ENCODE results near the gene TMEM53. TPM values are rescaled to one million over a fixed set of nuclear protein-coding genes. Genes with fewer than 3 reads are reported as not detected.

The TMEM53 gene
- total and polyA plus RNA-seq, 2 donors (not counting 1 experiment from before 2014, with no cell fraction given), result 8.1 to 11.6 TPM

DNA sequence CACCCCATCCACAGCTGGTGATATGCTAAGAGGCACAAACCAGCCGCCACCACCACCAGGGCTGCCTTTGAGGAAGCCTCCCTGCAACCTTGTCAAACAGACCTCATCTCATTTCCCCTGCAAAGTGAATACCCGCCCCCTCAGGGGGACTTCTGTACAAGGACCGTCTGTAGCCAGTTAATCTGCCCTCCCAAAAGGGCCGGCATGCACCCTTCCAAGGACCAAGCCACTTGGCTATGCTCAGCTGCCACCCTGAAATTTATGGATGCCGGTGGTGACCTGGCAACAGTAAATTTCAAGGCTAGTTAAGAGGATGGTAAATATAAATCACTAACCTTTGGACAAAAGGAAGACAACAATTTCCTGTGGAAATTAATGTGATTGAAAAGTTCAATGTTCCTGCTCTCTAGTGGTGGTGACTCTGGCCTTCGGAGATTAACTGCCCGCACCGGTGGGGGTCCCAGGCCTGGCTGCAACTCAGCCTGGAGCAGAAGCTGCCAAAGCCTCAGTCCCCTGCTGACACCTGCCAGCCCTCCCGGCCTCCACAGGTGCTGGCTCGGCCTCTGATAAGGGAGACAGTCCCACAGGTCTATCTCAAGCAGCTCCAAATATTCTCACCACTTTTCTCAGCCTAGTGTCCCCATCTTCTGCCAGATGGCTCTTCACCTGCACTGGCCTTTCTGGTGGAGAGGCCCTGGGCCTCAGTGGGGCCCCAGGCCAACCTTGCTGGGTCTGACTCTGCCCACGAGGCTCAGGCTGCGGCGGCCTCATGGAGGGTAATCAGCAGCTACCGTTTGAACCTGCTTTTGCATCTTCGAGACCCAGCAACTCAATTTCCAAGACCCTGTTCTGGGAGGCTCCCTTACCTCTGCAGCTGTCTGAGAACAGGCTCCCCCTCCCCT is 12.2 kb downstream of the TMEM53 start:
- Histone ChIP-seq H3K27me3 (ENCODE audit: control insufficient read depth, insufficient read depth, low read length) (no peaks in the 10 kb centered on the region), H2AFZ (ENCODE audit: low read length) (no peak overlapping the region), H3K79me2 (ENCODE audit: control insufficient read depth, insufficient read depth, low read length) (no peaks in the 10 kb centered on the region), H3K9me3 (ENCODE audit: control insufficient read depth, insufficient read depth, low read depth, low read length) (no peaks in the 10 kb centered on the region), H3K9ac (ENCODE audit: insufficient read depth, low read length) (no peak overlapping the region), H3K4me3 (replicated peaks in 1 of 4; ENCODE audit: control extremely low read depth in 1 of 4, insufficient read depth in 1 of 4, low read depth in 3 of 4, low read length in 4 of 4) (no peak overlapping the region), H3K36me3 (ENCODE audit: control insufficient read depth, insufficient read depth, low read length) (no peaks in the 10 kb centered on the region), H4K20me1 (ENCODE audit: control insufficient read depth, extremely low read depth, insufficient read depth, low read length) (no peaks in the 10 kb centered on the region), H3K27ac (ENCODE audit: insufficient read depth, low read length) (no peak overlapping the region), H3K4me1 (ENCODE audit: control insufficient read depth, extremely low read depth, insufficient read depth, low read length) (no peaks in the 10 kb centered on the region), H3K4me2 (ENCODE audit: extremely low read depth, insufficient read depth, low read length) (no peak overlapping the region)
- DNase-seq (ENCODE audit: low read depth in 2 of 2), result no peak
- TF ChIP-seq CTCF (conservative IDR thresholded peaks at IDR 0.05 in 1 of 2, IDR thresholded peaks at IDR 0.05 in 1 of 2; ENCODE audit: low read depth in 1 of 2, low read length in 2 of 2) (no peak), EZH2 (IDR thresholded peaks at IDR 0.05; ENCODE audit: low read length, missing control alignments) (no peak)

- Histone ChIP-seq H3K9me3 (ENCODE audit: control insufficient read depth, insufficient read depth, low read depth, low read length) (no peaks in the 10 kb centered on the region), H3K79me2 (ENCODE audit: control insufficient read depth, insufficient read depth, low read length) (no peaks in the 10 kb centered on the region), H3K36me3 (ENCODE audit: control insufficient read depth, insufficient read depth, low read length) (no peaks in the 10 kb centered on the region), H2AFZ (ENCODE audit: low read length) (no peak overlapping the region), H3K4me2 (ENCODE audit: extremely low read depth, insufficient read depth, low read length) (no peak overlapping the region), H4K20me1 (ENCODE audit: control insufficient read depth, extremely low read depth, insufficient read depth, low read length) (no peaks in the 10 kb centered on the region), H3K27ac (ENCODE audit: insufficient read depth, low read length) (no peak overlapping the region), H3K4me3 (replicated peaks in 1 of 4; ENCODE audit: control extremely low read depth in 1 of 4, insufficient read depth in 1 of 4, low read depth in 3 of 4, low read length in 4 of 4) (no peak overlapping the region), H3K27me3 (ENCODE audit: control insufficient read depth, insufficient read depth, low read length) (no peaks in the 10 kb centered on the region), H3K9ac (ENCODE audit: insufficient read depth, low read length) (no peak overlapping the region), H3K4me1 (ENCODE audit: control insufficient read depth, extremely low read depth, insufficient read depth, low read length) (no peaks in the 10 kb centered on the region)
- TF ChIP-seq CTCF (conservative IDR thresholded peaks at IDR 0.05 in 1 of 2, IDR thresholded peaks at IDR 0.05 in 1 of 2; ENCODE audit: low read depth in 1 of 2, low read length in 2 of 2) (no peak), EZH2 (IDR thresholded peaks at IDR 0.05; ENCODE audit: low read length, missing control alignments) (no peak)
- peak in 1 of 2 donors; percentile 57 for DNase-seq (ENCODE audit: low read depth in 2 of 2)
These were observed 14.1 kb downstream of the TMEM53 start for GRCh38 chr1:44660176-44660575.

DNA sequence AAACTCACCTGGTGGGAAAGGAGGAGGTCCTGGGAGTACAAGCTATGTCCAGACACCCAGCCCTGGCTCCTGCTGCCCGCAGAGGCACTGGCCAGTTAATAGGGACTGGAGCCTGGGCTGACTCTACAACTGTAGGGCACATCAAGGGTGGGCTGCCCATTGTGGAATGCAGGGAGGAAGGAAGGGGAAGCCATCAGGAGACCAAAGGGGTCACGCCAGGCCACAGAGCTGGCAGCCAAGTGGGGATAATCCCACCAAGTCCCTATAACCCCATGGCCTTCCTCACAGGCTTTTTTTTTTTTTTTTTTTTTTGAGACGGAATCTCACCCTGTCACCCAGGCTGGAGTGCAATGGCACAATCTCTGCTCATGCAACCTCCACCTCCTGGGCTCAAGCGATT is 14.7 kb downstream of the TMEM53 start:
- H3K4me1 ChIP-seq (ENCODE audit: control insufficient read depth, extremely low read depth, insufficient read depth, low read length), result no peaks in the 10 kb centered on the region
- no peak overlapping the region for H3K4me2 ChIP-seq (ENCODE audit: extremely low read depth, insufficient read depth, low read length)
- H3K27ac ChIP-seq (ENCODE audit: insufficient read depth, low read length), result no peak overlapping the region
- no peaks in the 10 kb centered on the region for H3K36me3 ChIP-seq (ENCODE audit: control insufficient read depth, insufficient read depth, low read length)
- no peaks in the 10 kb centered on the region for H4K20me1 ChIP-seq (ENCODE audit: control insufficient read depth, extremely low read depth, insufficient read depth, low read length)
- no peak for DNase-seq (ENCODE audit: low read depth in 2 of 2)
- H3K9me3 ChIP-seq (ENCODE audit: control insufficient read depth, insufficient read depth, low read depth, low read length), result no peaks in the 10 kb centered on the region
- no peak overlapping the region for H2AFZ ChIP-seq (ENCODE audit: low read length)
- H3K4me3 ChIP-seq (replicated peaks in 1 of 4; ENCODE audit: control extremely low read depth in 1 of 4, insufficient read depth in 1 of 4, low read depth in 3 of 4, low read length in 4 of 4), result no peak overlapping the region
- H3K9ac ChIP-seq (ENCODE audit: insufficient read depth, low read length), result no peak overlapping the region
- TF ChIP-seq CTCF (conservative IDR thresholded peaks at IDR 0.05 in 1 of 2, IDR thresholded peaks at IDR 0.05 in 1 of 2; ENCODE audit: low read depth in 1 of 2, low read length in 2 of 2) (no peak), EZH2 (IDR thresholded peaks at IDR 0.05; ENCODE audit: low read length, missing control alignments) (no peak)
- H3K79me2 ChIP-seq (ENCODE audit: control insufficient read depth, insufficient read depth, low read length), result no peaks in the 10 kb centered on the region
- no peaks in the 10 kb centered on the region for H3K27me3 ChIP-seq (ENCODE audit: control insufficient read depth, insufficient read depth, low read length)
